ENCODE data around the gene BEGAIN.

DNA sequence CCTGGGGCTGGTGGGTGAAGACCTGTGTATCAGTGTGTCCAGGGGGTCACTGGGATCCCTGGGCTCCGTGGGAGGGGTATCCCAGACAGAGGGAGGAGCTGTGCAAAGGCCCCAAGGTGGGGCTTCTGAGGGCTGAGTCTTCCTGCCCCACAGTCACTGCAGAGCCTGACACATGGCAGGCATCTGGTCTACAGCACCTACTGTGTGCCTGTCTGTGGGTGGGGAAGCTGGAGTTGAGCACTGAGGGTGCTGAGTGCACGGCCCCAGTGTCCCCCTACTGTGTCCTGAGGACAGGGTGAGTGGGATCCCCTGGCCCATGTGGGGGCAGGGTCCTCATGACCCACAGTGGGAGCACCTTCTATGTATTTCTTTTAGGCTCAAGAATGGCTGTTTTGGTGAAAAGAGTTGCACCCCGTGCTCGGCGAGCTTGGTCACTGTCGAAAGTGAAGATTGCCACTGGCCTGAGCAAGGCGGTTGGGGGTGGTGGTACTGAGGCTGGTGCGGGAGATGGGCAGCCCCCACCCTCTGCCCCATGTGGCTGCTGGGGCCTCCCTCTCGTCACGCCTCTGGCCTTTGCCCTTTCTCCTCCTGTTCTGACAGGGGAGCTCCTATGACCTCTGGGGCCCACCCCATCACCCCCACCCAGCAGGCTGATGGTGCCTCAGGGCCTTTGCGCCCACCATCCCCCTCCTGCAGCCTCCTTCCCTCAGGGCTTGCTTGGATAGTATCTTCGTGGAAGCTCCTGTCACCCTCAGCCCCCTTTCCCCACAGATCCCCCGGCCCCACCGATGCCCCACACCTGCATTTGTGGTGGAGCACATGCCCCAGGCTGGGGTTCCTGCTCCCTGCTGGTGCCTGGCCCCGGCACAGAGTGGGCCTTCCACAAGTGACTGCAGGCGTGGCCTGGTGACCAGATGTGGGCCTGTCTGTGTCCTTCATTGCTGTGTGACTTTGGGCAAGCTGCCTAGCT, 55.8 kb downstream of the BEGAIN start:
- TF ChIP-seq TEAD4 (IDR thresholded peaks at IDR 0.05; ENCODE audit: low read depth, low read length) (no peak), NRF1 (IDR thresholded peaks at IDR 0.05; ENCODE audit: low read depth, low read length) (no peak), POLR2AphosphoS5 (IDR thresholded peaks at IDR 0.05; ENCODE audit: low read depth, low read length) (no peak), HDAC6 (IDR thresholded peaks at IDR 0.05; ENCODE audit: low read depth, low read length) (no peak), TBP (IDR thresholded peaks at IDR 0.05; ENCODE audit: low read depth, low read length) (no peak), ZNF274 (IDR thresholded peaks at IDR 0.05; ENCODE audit: borderline replicate concordance, extremely low read depth, low read length) (no peak), KDM1A (IDR thresholded peaks at IDR 0.05; ENCODE audit: borderline replicate concordance, low read length) (no peak), SAP30 (IDR thresholded peaks at IDR 0.05; ENCODE audit: insufficient read depth, insufficient replicate concordance, low read length) (no peak), POLR2A (IDR thresholded peaks at IDR 0.05; ENCODE audit: control extremely low read depth in 1 of 2, low read depth in 2 of 2, low read length in 2 of 2) (no peak), CHD2 (IDR thresholded peaks at IDR 0.05; ENCODE audit: low read length) (no peak)
- TF ChIP-seq, protein P1, sequence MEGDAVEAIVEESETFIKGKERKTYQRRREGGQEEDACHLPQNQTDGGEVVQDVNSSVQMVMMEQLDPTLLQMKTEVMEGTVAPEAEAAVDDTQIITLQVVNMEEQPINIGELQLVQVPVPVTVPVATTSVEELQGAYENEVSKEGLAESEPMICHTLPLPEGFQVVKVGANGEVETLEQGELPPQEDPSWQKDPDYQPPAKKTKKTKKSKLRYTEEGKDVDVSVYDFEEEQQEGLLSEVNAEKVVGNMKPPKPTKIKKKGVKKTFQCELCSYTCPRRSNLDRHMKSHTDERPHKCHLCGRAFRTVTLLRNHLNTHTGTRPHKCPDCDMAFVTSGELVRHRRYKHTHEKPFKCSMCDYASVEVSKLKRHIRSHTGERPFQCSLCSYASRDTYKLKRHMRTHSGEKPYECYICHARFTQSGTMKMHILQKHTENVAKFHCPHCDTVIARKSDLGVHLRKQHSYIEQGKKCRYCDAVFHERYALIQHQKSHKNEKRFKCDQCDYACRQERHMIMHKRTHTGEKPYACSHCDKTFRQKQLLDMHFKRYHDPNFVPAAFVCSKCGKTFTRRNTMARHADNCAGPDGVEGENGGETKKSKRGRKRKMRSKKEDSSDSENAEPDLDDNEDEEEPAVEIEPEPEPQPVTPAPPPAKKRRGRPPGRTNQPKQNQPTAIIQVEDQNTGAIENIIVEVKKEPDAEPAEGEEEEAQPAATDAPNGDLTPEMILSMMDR (IDR thresholded peaks at IDR 0.05; ENCODE audit: control extremely low read depth in 1 of 3, insufficient read depth in 1 of 3, low read depth in 1 of 3, low read length in 3 of 3): no peak
- TF ChIP-seq, protein P2, sequence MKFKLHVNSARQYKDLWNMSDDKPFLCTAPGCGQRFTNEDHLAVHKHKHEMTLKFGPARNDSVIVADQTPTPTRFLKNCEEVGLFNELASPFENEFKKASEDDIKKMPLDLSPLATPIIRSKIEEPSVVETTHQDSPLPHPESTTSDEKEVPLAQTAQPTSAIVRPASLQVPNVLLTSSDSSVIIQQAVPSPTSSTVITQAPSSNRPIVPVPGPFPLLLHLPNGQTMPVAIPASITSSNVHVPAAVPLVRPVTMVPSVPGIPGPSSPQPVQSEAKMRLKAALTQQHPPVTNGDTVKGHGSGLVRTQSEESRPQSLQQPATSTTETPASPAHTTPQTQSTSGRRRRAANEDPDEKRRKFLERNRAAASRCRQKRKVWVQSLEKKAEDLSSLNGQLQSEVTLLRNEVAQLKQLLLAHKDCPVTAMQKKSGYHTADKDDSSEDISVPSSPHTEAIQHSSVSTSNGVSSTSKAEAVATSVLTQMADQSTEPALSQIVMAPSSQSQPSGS (IDR thresholded peaks at IDR 0.05; ENCODE audit: low read length): no peak
- TF ChIP-seq, protein P3, sequence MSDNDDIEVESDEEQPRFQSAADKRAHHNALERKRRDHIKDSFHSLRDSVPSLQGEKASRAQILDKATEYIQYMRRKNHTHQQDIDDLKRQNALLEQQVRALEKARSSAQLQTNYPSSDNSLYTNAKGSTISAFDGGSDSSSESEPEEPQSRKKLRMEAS (IDR thresholded peaks at IDR 0.05): no peak

All from H1 (cell line).